CD4-positive, alpha-beta T cell treated with Interleukin-6 for 4 hours (primary cell): ENCODE results near the gene SPSB1.

Experiments used
- DNase-seq: peaks from one replicate; pipeline ENCODE4 v3.0.0-alpha.2; 2020; ENCODE audit warnings: mixed read lengths

The SPSB1 gene

GRCh38 chr1:9320520-9321479 lies 28.1 kb downstream of the SPSB1 start:
- no peak for DNase-seq

GRCh38 chr1:9321480-9321849 lies 28.8 kb downstream of the SPSB1 start:
- DNase-seq: no peak

GRCh38 chr1:9321986-9322660 lies 29.4 kb downstream of the SPSB1 start:
- DNase-seq: no peak

- DNase-seq: no peak
Measured at GRCh38 chr1:9322661-9323244, 30.1 kb downstream of the SPSB1 start.

- no peak for DNase-seq
Measured at GRCh38 chr1:9324246-9325096, 31.8 kb downstream of the SPSB1 start.

- DNase-seq: no peak
Measured at GRCh38 chr1:9326596-9326995, 33.9 kb downstream of the SPSB1 start.

- no peak for DNase-seq
Measured at GRCh38 chr1:9328201-9328600, 35.5 kb downstream of the SPSB1 start.

GRCh38 chr1:9328715-9329114 lies 36.0 kb downstream of the SPSB1 start:
- no peak for DNase-seq

GRCh38 chr1:9331016-9331415 lies 38.3 kb downstream of the SPSB1 start:
- no peak for DNase-seq

- no peak for DNase-seq
Measured at GRCh38 chr1:9331558-9332346, 39.1 kb downstream of the SPSB1 start.

GRCh38 chr1:9332513-9333143 lies 39.9 kb downstream of the SPSB1 start:
- no peak for DNase-seq

GRCh38 chr1:9338397-9339246 lies 45.9 kb downstream of the SPSB1 start:
- no peak for DNase-seq

- no peak for DNase-seq
Measured at GRCh38 chr1:9340172-9340854, 47.6 kb downstream of the SPSB1 start.

- DNase-seq: no peak
Measured at GRCh38 chr1:9340864-9341263, 48.2 kb downstream of the SPSB1 start.

- DNase-seq: no peak
Measured at GRCh38 chr1:9341301-9341845, 48.7 kb downstream of the SPSB1 start.

- no peak for DNase-seq
Measured at GRCh38 chr1:9343269-9343668, 50.6 kb downstream of the SPSB1 start.

- DNase-seq: no peak
Measured at GRCh38 chr1:9344426-9345200, 51.9 kb downstream of the SPSB1 start.

- no peak for DNase-seq
Measured at GRCh38 chr1:9345471-9345870, 52.8 kb downstream of the SPSB1 start.

GRCh38 chr1:9345922-9346321 lies 53.2 kb downstream of the SPSB1 start:
- no peak for DNase-seq
